HEK293 (cell line): ENCODE data around the gene SEMA7A.

ENCODE experiments used
- BCL11B ChIP-seq: fragments of 450-650 bp; formaldehyde crosslinking; IDR thresholded peaks from 2 replicates; pipeline ENCODE4 v1.5.1; 2016; ENCODE audit warnings: low read depth, missing biosample characterization, missing genetic modification characterization
- MEIS1 ChIP-seq: sonication (generic); formaldehyde crosslinking; IDR thresholded peaks from 2 replicates; pipeline ENCODE4 v1.8.1; 2022; ENCODE audit warnings: missing genetic modification reagents, mild to moderate bottlenecking, borderline replicate concordance
- MZF1 ChIP-seq: fragments of 450-650 bp; formaldehyde crosslinking; IDR thresholded peaks from 2 replicates; pipeline ENCODE4 v1.5.1; 2017; ENCODE audit warnings: missing biosample characterization, missing genetic modification characterization, borderline replicate concordance
- REPIN1 ChIP-seq: fragments of 450-650 bp; formaldehyde crosslinking; IDR thresholded peaks from 2 replicates; pipeline ENCODE4 v1.5.1; 2017; ENCODE audit warnings: missing biosample characterization, missing genetic modification characterization, low read depth
- TCF7L2 ChIP-seq: IDR thresholded peaks from 2 replicates; pipeline ENCODE4 v1.6.1; 2011; ENCODE audit warnings: low read depth, mild to moderate bottlenecking, inconsistent platforms, low read length, moderate library complexity, borderline replicate concordance
- TRIM28 ChIP-seq: IDR thresholded peaks from 2 replicates; pipeline ENCODE4 v1.6.1; 2011; ENCODE audit warnings: low read length, control low read depth, borderline replicate concordance
- ZBTB17 ChIP-seq: fragments of 450-650 bp; formaldehyde crosslinking; IDR thresholded peaks from 2 replicates; pipeline ENCODE4 v1.5.1; 2016; ENCODE audit warnings: missing biosample characterization, missing genetic modification characterization
- ZBTB26 ChIP-seq: fragments of 450-650 bp; formaldehyde crosslinking; optimal IDR thresholded peaks from 2 replicates; pipeline ENCODE3; 2016; ENCODE audit warnings: missing biosample characterization, mild to moderate bottlenecking, missing genetic modification characterization
- ZFP37 ChIP-seq: fragments of 450-650 bp; formaldehyde crosslinking; IDR thresholded peaks from 2 replicates; pipeline ENCODE4 v1.5.1; 2016; ENCODE audit warnings: missing biosample characterization, missing genetic modification characterization
- ZNF146 ChIP-seq: fragments of 450-650 bp; formaldehyde crosslinking; IDR thresholded peaks from 2 replicates; pipeline ENCODE4 v1.5.1; 2016; ENCODE audit warnings: missing biosample characterization, missing genetic modification characterization
- ZNF157 ChIP-seq: fragments of 450-650 bp; formaldehyde crosslinking; IDR thresholded peaks from 2 replicates; pipeline ENCODE4 v1.5.1; 2016; ENCODE audit warnings: missing biosample characterization, missing genetic modification characterization
- ZNF169 ChIP-seq: fragments of 450-650 bp; formaldehyde crosslinking; IDR thresholded peaks from 2 replicates; pipeline ENCODE4 v1.5.1; 2016; ENCODE audit warnings: missing biosample characterization, missing genetic modification characterization
- ZNF2 ChIP-seq: fragments of 450-650 bp; formaldehyde crosslinking; IDR thresholded peaks from 2 replicates; pipeline ENCODE4 v1.5.1; 2016; ENCODE audit warnings: missing biosample characterization, missing genetic modification characterization
- ZNF266 ChIP-seq: fragments of 450-650 bp; formaldehyde crosslinking; IDR thresholded peaks from 2 replicates; pipeline ENCODE4 v1.5.1; 2016; ENCODE audit warnings: missing biosample characterization, missing genetic modification characterization, low read depth
- ZNF274 ChIP-seq, 2 experiments: fragments of 200-500 bp in 1 of 2; fragments of 450-650 bp in 1 of 2; sonication (Bioruptor generic) in 1 of 2; formaldehyde crosslinking in 1 of 2; IDR thresholded peaks; 2 replicates each; pipeline versions ENCODE4 v1.5.1 to v1.6.1; 2014 to 2016; ENCODE audit warnings: borderline replicate concordance in 1 of 2, inconsistent platforms in 1 of 2, low read length in 1 of 2, missing biosample characterization in 1 of 2, missing genetic modification characterization in 1 of 2
- ZNF302 ChIP-seq: fragments of 450-650 bp; formaldehyde crosslinking; IDR thresholded peaks from 2 replicates; pipeline ENCODE4 v1.5.1; 2016; ENCODE audit warnings: missing biosample characterization, missing genetic modification characterization, low read depth
- ZNF391 ChIP-seq: fragments of 450-650 bp; formaldehyde crosslinking; IDR thresholded peaks from 2 replicates; pipeline ENCODE4 v1.5.1; 2016; ENCODE audit warnings: low read depth, missing biosample characterization, missing genetic modification characterization, borderline replicate concordance
- ZNF555 ChIP-seq: fragments of 450-650 bp; formaldehyde crosslinking; conservative IDR thresholded peaks from 2 replicates; pipeline ENCODE4 v1.5.1; 2017; ENCODE audit warnings: missing biosample characterization, mild to moderate bottlenecking, missing genetic modification characterization, inconsistent platforms
- ZNF610 ChIP-seq: fragments of 450-650 bp; formaldehyde crosslinking; IDR thresholded peaks from 2 replicates; pipeline ENCODE4 v1.5.1; 2016; ENCODE audit warnings: missing biosample characterization, missing genetic modification characterization, borderline replicate concordance
- ZNF76 ChIP-seq: fragments of 450-650 bp; formaldehyde crosslinking; IDR thresholded peaks from 2 replicates; pipeline ENCODE4; 2016; ENCODE audit warnings: low read depth, missing biosample characterization, missing genetic modification characterization, borderline replicate concordance
- ZNF768 ChIP-seq: fragments of 450-650 bp; formaldehyde crosslinking; IDR thresholded peaks from 2 replicates; pipeline ENCODE4 v1.5.1; 2018; ENCODE audit warnings: missing biosample characterization, mild to moderate bottlenecking, missing genetic modification characterization
- TF ChIP-seq, protein P1 (sequence below): IDR thresholded peaks from 2 replicates; pipeline ENCODE4 v1.6.1; 2011; ENCODE audit warnings: mild to moderate bottlenecking, low read depth, low read length, borderline replicate concordance
- TF ChIP-seq, protein P2 (sequence below): fragments of 450-650 bp; formaldehyde crosslinking; IDR thresholded peaks from 2 replicates; pipeline ENCODE4 v1.5.1; 2017; ENCODE audit warnings: missing biosample characterization, missing genetic modification characterization
- TF ChIP-seq, protein P3 (sequence below): fragments of 450-650 bp; formaldehyde crosslinking; IDR thresholded peaks from 2 replicates; pipeline ENCODE4 v1.5.1; 2017; ENCODE audit warnings: missing biosample characterization, missing genetic modification characterization

The SEMA7A gene

DNA sequence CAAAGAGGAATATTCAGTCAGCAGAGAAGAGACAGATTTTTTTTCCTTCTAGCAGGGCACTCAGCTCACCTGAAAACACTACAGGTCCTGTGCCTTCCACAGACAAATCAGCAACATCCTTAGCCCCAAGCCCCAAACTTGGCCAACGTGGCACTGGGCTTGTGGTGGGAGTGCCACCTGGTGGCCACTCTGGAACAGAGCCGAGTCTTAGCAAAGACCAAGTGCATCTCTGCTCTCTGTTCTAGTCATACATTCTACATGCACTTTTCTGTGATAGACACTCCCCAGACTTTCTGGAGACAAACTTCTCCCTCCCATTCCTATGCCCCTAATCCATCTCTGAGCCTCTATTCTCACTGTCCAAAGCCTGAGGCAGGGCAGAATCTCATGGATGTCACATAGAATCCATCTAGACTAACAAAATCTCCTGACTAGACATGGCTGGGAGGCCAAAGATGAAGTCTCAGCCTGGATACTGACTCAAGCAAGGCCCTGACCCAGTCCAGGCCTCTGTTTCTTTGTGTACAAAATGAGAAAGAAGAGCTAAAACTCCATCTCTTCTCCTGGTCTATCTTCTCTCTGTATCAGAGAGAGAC is 5.1 kb upstream of the SEMA7A start (continued):
- TF ChIP-seq ZBTB17 (tag by site-specific recombination) (peak; percentile 73), ZNF610 (no peak), ZBTB26 (tag by site-specific recombination) (no peak), TCF7L2 (no peak), ZNF76 (tag by site-specific recombination) (no peak), ZNF768 (no peak), REPIN1 (no peak), ZNF391 (no peak), ZNF274 (IDR thresholded peaks at IDR 0.05; ENCODE audit: low read length) (no peak), ZNF274 (tag by site-specific recombination; IDR thresholded peaks at IDR 0.05; ENCODE audit: borderline replicate concordance) (no peak), ZNF146 (tag by site-specific recombination) (no peak), ZNF266 (no peak), ZNF2 (tag by site-specific recombination) (peak; percentile 68; the same call in 1 of the 2 replicates), ZFP37 (tag by site-specific recombination) (no peak), ZNF302 (tag by site-specific recombination) (no peak), ZNF157 (tag by site-specific recombination) (no peak), ZNF555 (tag by site-specific recombination) (no peak), ZNF169 (tag by site-specific recombination) (no peak), MZF1 (tag by site-specific recombination) (no peak), MEIS1 (CRISPR knock-in tag) (no peak), TRIM28 (no peak), BCL11B (tag by site-specific recombination) (no peak)
- TF ChIP-seq, protein P1, sequence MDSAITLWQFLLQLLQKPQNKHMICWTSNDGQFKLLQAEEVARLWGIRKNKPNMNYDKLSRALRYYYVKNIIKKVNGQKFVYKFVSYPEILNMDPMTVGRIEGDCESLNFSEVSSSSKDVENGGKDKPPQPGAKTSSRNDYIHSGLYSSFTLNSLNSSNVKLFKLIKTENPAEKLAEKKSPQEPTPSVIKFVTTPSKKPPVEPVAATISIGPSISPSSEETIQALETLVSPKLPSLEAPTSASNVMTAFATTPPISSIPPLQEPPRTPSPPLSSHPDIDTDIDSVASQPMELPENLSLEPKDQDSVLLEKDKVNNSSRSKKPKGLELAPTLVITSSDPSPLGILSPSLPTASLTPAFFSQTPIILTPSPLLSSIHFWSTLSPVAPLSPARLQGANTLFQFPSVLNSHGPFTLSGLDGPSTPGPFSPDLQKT: no peak
- TF ChIP-seq, protein P2, sequence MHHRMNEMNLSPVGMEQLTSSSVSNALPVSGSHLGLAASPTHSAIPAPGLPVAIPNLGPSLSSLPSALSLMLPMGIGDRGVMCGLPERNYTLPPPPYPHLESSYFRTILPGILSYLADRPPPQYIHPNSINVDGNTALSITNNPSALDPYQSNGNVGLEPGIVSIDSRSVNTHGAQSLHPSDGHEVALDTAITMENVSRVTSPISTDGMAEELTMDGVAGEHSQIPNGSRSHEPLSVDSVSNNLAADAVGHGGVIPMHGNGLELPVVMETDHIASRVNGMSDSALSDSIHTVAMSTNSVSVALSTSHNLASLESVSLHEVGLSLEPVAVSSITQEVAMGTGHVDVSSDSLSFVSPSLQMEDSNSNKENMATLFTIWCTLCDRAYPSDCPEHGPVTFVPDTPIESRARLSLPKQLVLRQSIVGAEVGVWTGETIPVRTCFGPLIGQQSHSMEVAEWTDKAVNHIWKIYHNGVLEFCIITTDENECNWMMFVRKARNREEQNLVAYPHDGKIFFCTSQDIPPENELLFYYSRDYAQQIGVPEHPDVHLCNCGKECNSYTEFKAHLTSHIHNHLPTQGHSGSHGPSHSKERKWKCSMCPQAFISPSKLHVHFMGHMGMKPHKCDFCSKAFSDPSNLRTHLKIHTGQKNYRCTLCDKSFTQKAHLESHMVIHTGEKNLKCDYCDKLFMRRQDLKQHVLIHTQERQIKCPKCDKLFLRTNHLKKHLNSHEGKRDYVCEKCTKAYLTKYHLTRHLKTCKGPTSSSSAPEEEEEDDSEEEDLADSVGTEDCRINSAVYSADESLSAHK: no peak
- TF ChIP-seq, protein P3, sequence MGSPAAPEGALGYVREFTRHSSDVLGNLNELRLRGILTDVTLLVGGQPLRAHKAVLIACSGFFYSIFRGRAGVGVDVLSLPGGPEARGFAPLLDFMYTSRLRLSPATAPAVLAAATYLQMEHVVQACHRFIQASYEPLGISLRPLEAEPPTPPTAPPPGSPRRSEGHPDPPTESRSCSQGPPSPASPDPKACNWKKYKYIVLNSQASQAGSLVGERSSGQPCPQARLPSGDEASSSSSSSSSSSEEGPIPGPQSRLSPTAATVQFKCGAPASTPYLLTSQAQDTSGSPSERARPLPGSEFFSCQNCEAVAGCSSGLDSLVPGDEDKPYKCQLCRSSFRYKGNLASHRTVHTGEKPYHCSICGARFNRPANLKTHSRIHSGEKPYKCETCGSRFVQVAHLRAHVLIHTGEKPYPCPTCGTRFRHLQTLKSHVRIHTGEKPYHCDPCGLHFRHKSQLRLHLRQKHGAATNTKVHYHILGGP (tag by site-specific recombination): no peak
